ENCODE results near the gene LRMDA. TPM values are rescaled to one million over a fixed set of nuclear protein-coding genes. Genes with fewer than 3 reads are reported as not detected.
"Not testable (repeated sequence)": the region's sequence is repeated elsewhere in the genome, so short reads cannot be mapped to it uniquely, and the experiment has no call there.

The LRMDA gene
- total and polyA plus RNA-seq, 2 donors (not counting 3 experiments of a cell fraction or from before 2014, with no cell fraction given), result 9.7 to 18.0 TPM

GRCh38 chr10:75766106-75766505 is 334.7 kb downstream of the LRMDA start:
- H3K36me3 ChIP-seq (ENCODE audit: control insufficient read depth in 2 of 2, extremely low read depth in 1 of 2, insufficient read depth in 2 of 2, low read length in 2 of 2), result no peaks in the 10 kb centered on the region
- FAIRE-seq (no peak), DNase-seq (ENCODE audit: low read depth, low spot score) (no peak)
- dilution Hi-C loops (cut with MboI; ENCODE audit: extremely low pct_ligation_motif_present, low sequenced_read_pairs), result no loop called here
- BruUV-seq (replicated peaks), result no TSS peak
- no peaks in the 10 kb centered on the region for H3K4me1 ChIP-seq (ENCODE audit: control insufficient read depth, extremely low read depth, insufficient read depth, low read length)
- H3K9me3 ChIP-seq (replicated peaks; ENCODE audit: control insufficient read depth, insufficient read depth, low read length), result no peaks in the 10 kb centered on the region
- H3K4me3 ChIP-seq (replicated peaks in 1 of 3; ENCODE audit: insufficient read depth in 1 of 3, low read depth in 1 of 3, low read length in 3 of 3), result no peak overlapping the region
- H3K4me2 ChIP-seq (ENCODE audit: insufficient read depth, low read length), result no peak overlapping the region
- H3K79me2 ChIP-seq (ENCODE audit: control insufficient read depth, insufficient read depth, low read length), result no peaks in the 10 kb centered on the region
- ChIA-PET POLR2A (no interaction called here), CTCF (no interaction called here)
- no peaks in the 10 kb centered on the region for H4K20me1 ChIP-seq (replicated peaks; ENCODE audit: control insufficient read depth, extremely low read depth, insufficient read depth, low read length)
- TF ChIP-seq MAX (IDR thresholded peaks at IDR 0.05; ENCODE audit: insufficient read depth, insufficient read length) (no peak), MYC (IDR thresholded peaks at IDR 0.05; ENCODE audit: low read depth, low read length) (no peak), POLR2AphosphoS5 (IDR thresholded peaks at IDR 0.05; ENCODE audit: insufficient read depth, low read depth, low read length) (no peak), FOS (IDR thresholded peaks at IDR 0.05; ENCODE audit: borderline replicate concordance, insufficient read depth, low read length) (no peak), POLR2A (IDR thresholded peaks at IDR 0.05; ENCODE audit: low read depth, low read length) (no peak), EZH2 (IDR thresholded peaks at IDR 0.05; ENCODE audit: borderline replicate concordance, low read depth, low read length, severe bottlenecking) (no peak), GATA2 (IDR thresholded peaks at IDR 0.05; ENCODE audit: insufficient read depth, insufficient read length, low read depth, low read length) (no peak), JUN (IDR thresholded peaks at IDR 0.05; ENCODE audit: borderline replicate concordance, insufficient read depth, insufficient read length, low read depth) (no peak)
- TF ChIP-seq, protein P1, sequence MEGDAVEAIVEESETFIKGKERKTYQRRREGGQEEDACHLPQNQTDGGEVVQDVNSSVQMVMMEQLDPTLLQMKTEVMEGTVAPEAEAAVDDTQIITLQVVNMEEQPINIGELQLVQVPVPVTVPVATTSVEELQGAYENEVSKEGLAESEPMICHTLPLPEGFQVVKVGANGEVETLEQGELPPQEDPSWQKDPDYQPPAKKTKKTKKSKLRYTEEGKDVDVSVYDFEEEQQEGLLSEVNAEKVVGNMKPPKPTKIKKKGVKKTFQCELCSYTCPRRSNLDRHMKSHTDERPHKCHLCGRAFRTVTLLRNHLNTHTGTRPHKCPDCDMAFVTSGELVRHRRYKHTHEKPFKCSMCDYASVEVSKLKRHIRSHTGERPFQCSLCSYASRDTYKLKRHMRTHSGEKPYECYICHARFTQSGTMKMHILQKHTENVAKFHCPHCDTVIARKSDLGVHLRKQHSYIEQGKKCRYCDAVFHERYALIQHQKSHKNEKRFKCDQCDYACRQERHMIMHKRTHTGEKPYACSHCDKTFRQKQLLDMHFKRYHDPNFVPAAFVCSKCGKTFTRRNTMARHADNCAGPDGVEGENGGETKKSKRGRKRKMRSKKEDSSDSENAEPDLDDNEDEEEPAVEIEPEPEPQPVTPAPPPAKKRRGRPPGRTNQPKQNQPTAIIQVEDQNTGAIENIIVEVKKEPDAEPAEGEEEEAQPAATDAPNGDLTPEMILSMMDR (IDR thresholded peaks at IDR 0.05; ENCODE audit: extremely low read depth in 1 of 2, insufficient read depth in 1 of 2, low read depth in 1 of 2, low read length in 2 of 2), result no peak
- peaks cover 2% of the 10 kb centered on the region for H3K9me1 ChIP-seq (replicated peaks; ENCODE audit: control insufficient read depth, extremely low read depth, insufficient read depth, low read length)
- intact Hi-C loops (cut with micrococcal nuclease), result no loop called here
- no peaks in the 10 kb centered on the region for H3K27me3 ChIP-seq (ENCODE audit: control insufficient read depth in 2 of 2, insufficient read depth in 2 of 2, low read length in 2 of 2)
- H3K9ac ChIP-seq (replicated peaks; ENCODE audit: extremely low read depth, insufficient read depth, low read length), result no peak overlapping the region
- H3K27ac ChIP-seq (ENCODE audit: insufficient read depth, low read depth, low read length), result no peak overlapping the region
- H2AFZ ChIP-seq (ENCODE audit: low read depth, low read length), result no peak overlapping the region

DNA sequence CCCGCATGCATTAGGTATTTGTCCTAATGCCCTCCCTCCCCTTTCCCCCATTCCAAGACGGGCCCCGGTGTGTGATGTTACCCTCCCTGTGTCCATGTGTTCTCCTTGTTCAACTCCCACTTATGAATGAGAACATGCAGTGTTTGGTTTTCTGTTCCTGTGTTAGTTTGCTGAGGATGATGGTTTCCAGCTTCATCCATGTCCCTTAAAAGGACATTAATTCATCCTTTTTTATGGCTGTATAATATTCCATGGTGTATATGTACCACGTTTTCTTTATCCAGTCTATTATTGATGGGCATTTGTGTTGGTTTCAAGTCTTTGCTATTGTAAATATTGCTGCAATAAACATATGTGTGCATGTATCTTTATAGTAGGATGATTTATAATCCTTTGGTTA is 335.3 kb downstream of the LRMDA start:
- H3K9ac ChIP-seq (replicated peaks; ENCODE audit: extremely low read depth, insufficient read depth, low read length); H3K4me1 ChIP-seq (ENCODE audit: control insufficient read depth, extremely low read depth, insufficient read depth, low read length); H3K27ac ChIP-seq (ENCODE audit: insufficient read depth, low read depth, low read length); H3K4me3 ChIP-seq (replicated peaks in 1 of 3; ENCODE audit: insufficient read depth in 1 of 3, low read depth in 1 of 3, low read length in 3 of 3); POLR2A ChIA-PET; H3K4me2 ChIP-seq (ENCODE audit: insufficient read depth, low read length); CTCF ChIA-PET; H3K79me2 ChIP-seq (ENCODE audit: control insufficient read depth, insufficient read depth, low read length); FAIRE-seq; H3K36me3 ChIP-seq (ENCODE audit: control insufficient read depth in 2 of 2, extremely low read depth in 1 of 2, insufficient read depth in 2 of 2, low read length in 2 of 2); H3K9me3 ChIP-seq (replicated peaks; ENCODE audit: control insufficient read depth, insufficient read depth, low read length); BruUV-seq (replicated peaks); H3K9me1 ChIP-seq (replicated peaks; ENCODE audit: control insufficient read depth, extremely low read depth, insufficient read depth, low read length); DNase-seq (ENCODE audit: low read depth, low spot score); H2AFZ ChIP-seq (ENCODE audit: low read depth, low read length); H4K20me1 ChIP-seq (replicated peaks; ENCODE audit: control insufficient read depth, extremely low read depth, insufficient read depth, low read length); intact Hi-C loops (cut with micrococcal nuclease); H3K27me3 ChIP-seq (ENCODE audit: control insufficient read depth in 2 of 2, insufficient read depth in 2 of 2, low read length in 2 of 2); dilution Hi-C loops (cut with MboI; ENCODE audit: extremely low pct_ligation_motif_present, low sequenced_read_pairs): not testable (repeated sequence)
